ENCODE measurements around the gene HOXA7. TPM values are rescaled to one million over a fixed set of nuclear protein-coding genes. Genes with fewer than 3 reads are reported as not detected.

The HOXA7 gene
- total RNA-seq, 1 experiment from 2014 or later, result not detected

DNA sequence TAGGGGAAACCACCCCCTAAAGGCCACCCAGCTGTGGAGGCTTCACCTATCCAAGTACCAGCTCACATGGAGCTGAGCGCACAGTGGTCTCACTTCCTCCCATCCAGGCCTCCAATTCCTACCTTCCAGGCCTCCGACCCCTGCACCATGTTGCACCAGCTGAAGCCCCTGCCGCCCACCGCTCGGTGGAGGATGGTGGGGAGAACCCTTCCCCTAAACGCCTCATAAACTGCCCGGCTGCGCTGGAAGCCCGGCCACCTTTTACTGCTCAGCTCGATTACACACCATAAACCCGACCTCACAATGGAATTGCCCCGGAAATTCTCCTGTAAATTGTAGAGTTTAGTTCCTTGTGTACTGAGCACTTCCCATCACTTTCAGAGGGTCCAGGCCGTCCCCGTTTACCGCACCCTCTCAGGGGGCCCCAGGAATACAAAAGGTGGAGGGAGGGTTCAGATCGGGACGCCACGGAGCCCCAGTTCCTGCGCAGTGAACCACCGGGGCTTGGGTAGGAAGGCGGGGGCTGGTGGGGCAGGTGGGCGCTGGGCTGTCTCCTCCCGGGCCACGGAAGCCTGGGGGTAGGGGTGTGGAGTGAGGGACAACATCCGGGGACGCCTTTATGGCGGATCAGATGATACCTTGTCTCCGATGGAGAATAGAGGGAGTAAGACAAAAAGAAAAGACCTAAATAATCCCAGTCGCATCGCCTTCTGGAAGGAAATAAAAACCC lies 1.4 kb upstream of the HOXA7 start:
- no TSS peak for BruUV-seq (replicated peaks)
- H3K27ac ChIP-seq, result no peak overlapping the region
- H3F3A ChIP-seq (ENCODE audit: insufficient read depth, low read depth), result peaks cover 10% of the 10 kb centered on the region; the same call in 1 of the 2 replicates
- H3K9me3 ChIP-seq (ENCODE audit: insufficient read depth, low read depth), result no peaks in the 10 kb centered on the region
- H3K9me2 ChIP-seq (ENCODE audit: insufficient read depth), result no peaks in the 10 kb centered on the region
- H3K79me2 ChIP-seq (ENCODE audit: low read depth), result no peaks in the 10 kb centered on the region
- POLR2A ChIA-PET (ENCODE audit: unreplicated experiment), result interaction anchor here (0.6 kb wide), 1 partner anchor 240 kb away, joined by 7 read pairs; no protein-coding TSS in a partner anchor
- H3K27me3 ChIP-seq (ENCODE audit: insufficient read depth, low read depth), result no peaks in the 10 kb centered on the region
- TF ChIP-seq, protein P1, sequence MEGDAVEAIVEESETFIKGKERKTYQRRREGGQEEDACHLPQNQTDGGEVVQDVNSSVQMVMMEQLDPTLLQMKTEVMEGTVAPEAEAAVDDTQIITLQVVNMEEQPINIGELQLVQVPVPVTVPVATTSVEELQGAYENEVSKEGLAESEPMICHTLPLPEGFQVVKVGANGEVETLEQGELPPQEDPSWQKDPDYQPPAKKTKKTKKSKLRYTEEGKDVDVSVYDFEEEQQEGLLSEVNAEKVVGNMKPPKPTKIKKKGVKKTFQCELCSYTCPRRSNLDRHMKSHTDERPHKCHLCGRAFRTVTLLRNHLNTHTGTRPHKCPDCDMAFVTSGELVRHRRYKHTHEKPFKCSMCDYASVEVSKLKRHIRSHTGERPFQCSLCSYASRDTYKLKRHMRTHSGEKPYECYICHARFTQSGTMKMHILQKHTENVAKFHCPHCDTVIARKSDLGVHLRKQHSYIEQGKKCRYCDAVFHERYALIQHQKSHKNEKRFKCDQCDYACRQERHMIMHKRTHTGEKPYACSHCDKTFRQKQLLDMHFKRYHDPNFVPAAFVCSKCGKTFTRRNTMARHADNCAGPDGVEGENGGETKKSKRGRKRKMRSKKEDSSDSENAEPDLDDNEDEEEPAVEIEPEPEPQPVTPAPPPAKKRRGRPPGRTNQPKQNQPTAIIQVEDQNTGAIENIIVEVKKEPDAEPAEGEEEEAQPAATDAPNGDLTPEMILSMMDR (conservative IDR thresholded peaks at IDR 0.05), result no peak
- H3K4me1 ChIP-seq (replicated peaks; ENCODE audit: insufficient read depth), result 0 out of 2 replicates have a peak, but pooled peaks cover 3% of the 10 kb centered on the region
- intact Hi-C loops (cut with micrococcal nuclease; ENCODE audit: unreplicated experiment), result no loop called here
- no peak overlapping the region for H3K4me3 ChIP-seq
- H3K4me2 ChIP-seq, result no peak overlapping the region
- DNase-seq, result no peak
- H2AFZ ChIP-seq, result no peak overlapping the region
- no peaks in the 10 kb centered on the region for H3K36me3 ChIP-seq (ENCODE audit: low read depth)
- CTCF ChIA-PET, result interaction anchor here (0.5 kb wide), 1 partner anchor 782 kb away, joined by 3 read pairs; no protein-coding TSS in a partner anchor
- H4K20me1 ChIP-seq (ENCODE audit: insufficient read depth), result no peaks in the 10 kb centered on the region

DNA sequence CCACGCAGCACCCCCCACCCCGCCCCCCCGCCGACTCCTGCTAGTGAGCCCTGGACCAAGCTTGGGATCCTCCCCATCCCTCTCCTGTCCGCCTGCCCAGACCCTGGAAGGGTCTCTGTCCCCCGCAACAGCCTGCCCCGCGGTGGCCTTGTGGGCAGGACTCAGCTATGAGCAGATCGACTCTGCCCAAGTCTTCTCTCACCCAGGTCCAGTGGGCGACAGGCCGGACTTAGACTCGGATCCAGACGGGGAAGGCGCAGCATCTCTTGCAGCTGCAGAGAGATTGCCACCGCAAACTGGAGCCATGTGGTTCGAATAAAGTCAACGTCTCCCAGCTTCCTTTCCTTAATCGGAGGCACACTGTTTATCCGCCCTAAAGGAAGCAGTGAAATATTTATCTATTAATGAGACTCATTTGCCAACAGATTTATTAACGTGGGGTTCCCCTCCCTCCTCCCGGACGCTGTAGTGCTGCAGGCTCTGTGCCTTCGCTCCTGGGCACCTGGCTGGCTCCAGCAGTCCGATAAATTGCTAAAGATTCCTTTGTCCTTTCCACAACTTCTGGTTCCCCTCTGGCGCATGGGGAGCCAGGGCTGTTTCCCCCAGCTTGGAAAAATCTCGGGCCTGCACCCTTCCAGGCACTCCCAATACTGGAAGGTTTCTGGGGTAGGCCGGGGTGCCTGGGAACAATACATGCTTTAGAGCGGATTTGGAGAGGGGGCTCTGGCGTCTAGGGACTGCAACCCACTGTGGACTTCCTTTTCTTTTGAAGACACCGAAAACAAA lies 634 bp upstream of the HOXA7 start:
- H3K9me2 ChIP-seq (ENCODE audit: insufficient read depth), result no peaks in the 10 kb centered on the region
- DNase-seq, result no peak
- H3F3A ChIP-seq (ENCODE audit: insufficient read depth, low read depth), result 0 out of 2 replicates have a peak, but pooled peaks cover 2% of the 10 kb centered on the region
- H3K27me3 ChIP-seq (ENCODE audit: insufficient read depth, low read depth), result no peaks in the 10 kb centered on the region
- BruUV-seq (replicated peaks), result no TSS peak
- no peak for TF ChIP-seq EZH2 (IDR thresholded peaks at IDR 0.05; ENCODE audit: low read depth)
- TF ChIP-seq, protein P1 (conservative IDR thresholded peaks at IDR 0.05), result no peak
- H2AFZ ChIP-seq, result no peak overlapping the region
- ChIA-PET POLR2A (ENCODE audit: unreplicated experiment) (interaction anchor here (0.6 kb wide), 1 partner anchor 239 kb away, joined by 7 read pairs; no protein-coding TSS in a partner anchor), CTCF (interaction anchor here (0.5 to 0.6 kb wide), 2 partner anchors 469 to 781 kb away, joined by 3 to 4 read pairs; no protein-coding TSS in a partner anchor)
- no peak overlapping the region for H3K4me2 ChIP-seq
- no peaks in the 10 kb centered on the region for H3K9me3 ChIP-seq (ENCODE audit: insufficient read depth, low read depth)
- H4K20me1 ChIP-seq (ENCODE audit: insufficient read depth), result no peaks in the 10 kb centered on the region
- intact Hi-C loops (cut with micrococcal nuclease; ENCODE audit: unreplicated experiment), result no loop called here
- 0 out of 2 replicates have a peak, but pooled peaks cover 3% of the 10 kb centered on the region for H3K4me1 ChIP-seq (replicated peaks; ENCODE audit: insufficient read depth)
- no peak overlapping the region for H3K27ac ChIP-seq
- no peaks in the 10 kb centered on the region for H3K79me2 ChIP-seq (ENCODE audit: low read depth)
- no peaks in the 10 kb centered on the region for H3K36me3 ChIP-seq (ENCODE audit: low read depth)
- H3K4me3 ChIP-seq, result no peak overlapping the region

DNA sequence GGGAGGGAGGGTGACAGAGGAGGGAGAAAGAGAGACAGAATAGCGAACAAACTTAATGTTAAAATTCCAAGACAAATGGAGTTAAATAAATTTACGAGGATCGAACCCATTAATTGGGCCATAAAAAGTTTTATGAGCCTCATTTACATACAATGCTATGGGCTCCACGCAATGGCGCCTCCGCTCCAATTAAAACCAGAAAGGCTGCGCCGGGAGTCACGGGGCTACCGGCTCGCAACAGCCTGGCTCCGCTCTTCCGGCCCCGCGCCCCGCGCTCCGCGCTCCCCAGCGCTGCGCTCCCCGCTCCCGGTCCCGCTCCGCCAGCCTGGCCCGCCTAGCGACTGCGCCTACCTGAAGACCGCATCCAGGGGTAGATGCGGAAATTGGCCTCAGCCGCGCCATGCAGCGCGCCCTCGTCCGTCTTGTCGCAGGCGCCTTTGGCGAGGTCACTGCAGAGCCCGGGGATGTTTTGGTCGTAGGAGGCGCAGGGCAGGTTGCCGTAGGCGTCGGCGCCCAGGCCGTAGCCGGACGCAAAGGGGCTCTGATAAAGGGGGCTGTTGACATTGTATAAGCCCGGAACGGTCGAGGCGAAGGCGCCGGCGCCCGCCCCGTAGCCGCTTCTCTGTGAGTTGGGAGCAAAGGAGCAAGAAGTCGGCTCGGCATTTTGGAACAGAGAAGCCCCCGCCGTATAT lies 513 bp downstream of the HOXA7 start:
- H3K4me3 ChIP-seq, result no peak overlapping the region
- no peak overlapping the region for H3K27ac ChIP-seq

More for the DNA sequence above, 513 bp downstream of the HOXA7 start:
- no peaks in the 10 kb centered on the region for H3K79me2 ChIP-seq (ENCODE audit: low read depth)
- H3K36me3 ChIP-seq (ENCODE audit: low read depth), result no peaks in the 10 kb centered on the region
- no peak overlapping the region for H3K4me2 ChIP-seq
- intact Hi-C loops (cut with micrococcal nuclease; ENCODE audit: unreplicated experiment), result no loop called here
- ChIA-PET CTCF (interaction anchor here (0.6 kb wide), 1 partner anchor 385 kb away, joined by 3 read pairs; no protein-coding TSS in a partner anchor), POLR2A (ENCODE audit: unreplicated experiment) (interaction anchor here (0.6 kb wide), 1 partner anchor 520 kb away, joined by 10 read pairs; no protein-coding TSS in a partner anchor)
- H3K27me3 ChIP-seq (ENCODE audit: insufficient read depth, low read depth), result no peaks in the 10 kb centered on the region
- no peaks in the 10 kb centered on the region for H3F3A ChIP-seq (ENCODE audit: insufficient read depth, low read depth)
- TF ChIP-seq, protein P1 (conservative IDR thresholded peaks at IDR 0.05), result no peak
- TF ChIP-seq EZH2 (IDR thresholded peaks at IDR 0.05; ENCODE audit: low read depth), result no peak
- BruUV-seq (replicated peaks), result no TSS peak
- H3K9me2 ChIP-seq (ENCODE audit: insufficient read depth), result no peaks in the 10 kb centered on the region
- H3K9me3 ChIP-seq (ENCODE audit: insufficient read depth, low read depth), result no peaks in the 10 kb centered on the region
- H3K4me1 ChIP-seq (replicated peaks; ENCODE audit: insufficient read depth), result 0 out of 2 replicates have a peak, but pooled peaks cover 3% of the 10 kb centered on the region
- no peaks in the 10 kb centered on the region for H4K20me1 ChIP-seq (ENCODE audit: insufficient read depth)
- H2AFZ ChIP-seq, result no peak overlapping the region
- DNase-seq, result no peak
